Naive B cell (primary cell): Measurements from ENCODE around the gene CRY1. TPM values are rescaled to one million over a fixed set of nuclear protein-coding genes. Genes with fewer than 3 reads are reported as not detected.
A peak's percentile ranks its signal among the peaks of the same experiment; 100 is the strongest.
"Not testable (repeated sequence)": the region's sequence is repeated elsewhere in the genome, so short reads cannot be mapped to it uniquely, and the experiment has no call there.

ENCODE experiments used
- ATAC-seq, 2 donors: fragments of 150-1000 bp; cut with Tn5 transposase; 2 replicates each; pipeline ENCODE4 v1.10.0; 2021; ENCODE audit warnings: low read depth in 2 of 2, mild to moderate bottlenecking in 2 of 2, moderate library complexity in 2 of 2
- DNase-seq: peaks from one replicate; pipeline ENCODE4 v3.0.0; 2022
- H3K27ac Mint-ChIP-seq, 6 donors: one replicate each; pipeline ENCODE4 v1.8.0; 2020 to 2022; ENCODE audit warnings: mild to moderate bottlenecking in 6 of 6, mixed read lengths in 6 of 6, moderate library complexity in 5 of 6, inconsistent platforms in 2 of 6
- H3K27me3 Mint-ChIP-seq, 3 donors: one replicate each; pipeline ENCODE4 v1.8.0; 2021 to 2022; ENCODE audit warnings: mixed read lengths in 3 of 3, mild to moderate bottlenecking in 1 of 3
- H3K36me3 Mint-ChIP-seq, 2 donors: one replicate each; pipeline ENCODE4 v1.8.0; 2020 to 2022; ENCODE audit warnings: mixed read lengths in 2 of 2, inconsistent platforms in 1 of 2, mild to moderate bottlenecking in 1 of 2
- H3K4me1 Mint-ChIP-seq, 3 donors: one replicate each; pipeline ENCODE4 v1.8.0; 2020 to 2022; ENCODE audit warnings: mixed read lengths in 3 of 3, inconsistent platforms in 1 of 3, mild to moderate bottlenecking in 1 of 3, moderate library complexity in 1 of 3
- H3K4me3 Mint-ChIP-seq, 8 donors: one replicate each; pipeline ENCODE4 v1.8.0; 2020 to 2022; ENCODE audit warnings: mild to moderate bottlenecking in 8 of 8, mixed read lengths in 8 of 8, moderate library complexity in 8 of 8, inconsistent platforms in 2 of 8
- H3K9me3 Mint-ChIP-seq, 7 donors: one replicate each; pipeline ENCODE4 v1.8.0; 2020 to 2022; ENCODE audit warnings: mixed read lengths in 7 of 7, mild to moderate bottlenecking in 5 of 7, inconsistent platforms in 2 of 7, moderate library complexity in 1 of 7
- polyA plus RNA-seq, 6 donors: library from polyadenylated mRNA; unstranded; fragments of 300-500 nt; fragmentation: Illumina TruSeq; gene quantifications; one replicate each; pipeline ENCODE4 v1.2.3, GENCODE V29; 2021; ENCODE audit warnings: low read depth in 6 of 6

Gene CRY1
- polyA plus RNA-seq, 6 donors from 2014 or later: 11.5 to 18.7 (median 14.5) TPM

DNA sequence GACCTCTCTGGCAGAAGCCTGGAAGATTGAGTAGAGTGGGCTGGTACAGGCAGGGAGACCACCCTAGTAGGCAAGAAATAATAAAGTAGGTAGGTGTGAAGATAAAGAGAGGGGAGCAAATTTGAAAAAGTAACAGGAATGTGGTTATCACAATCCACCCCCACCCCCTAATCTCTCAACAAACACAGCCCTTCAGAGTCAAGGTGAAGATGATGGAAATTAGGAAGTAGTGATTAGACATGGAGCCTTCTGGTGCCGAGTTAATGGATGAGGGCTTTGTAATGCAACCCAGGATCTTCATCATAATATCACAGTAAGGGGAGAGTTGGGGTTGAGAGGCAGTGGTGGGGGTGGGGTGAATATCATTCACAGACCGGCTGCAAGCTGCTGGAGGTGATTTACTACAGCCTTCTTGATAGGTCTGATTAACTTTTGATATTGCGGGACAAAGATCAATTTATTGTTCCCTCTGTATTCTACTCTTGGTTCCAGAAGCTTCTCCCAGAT lies 29.2 kb upstream of the CRY1 start:
- Mint-ChIP-seq H3K4me1 (no peaks in the 10 kb centered on the region), H3K27ac (no peak overlapping the region), H3K9me3 (no peaks in the 10 kb centered on the region), H3K36me3 (no peaks in the 10 kb centered on the region), H3K27me3 (peaks cover 32 to 42% (median 34%) of the 10 kb centered on the region in 3 donors), H3K4me3 (no peak overlapping the region)
- DNase-seq (no peak), ATAC-seq (no peak)

GRCh38 chr12:107119091-107119490 lies 25.7 kb upstream of the CRY1 start:
- H3K36me3 Mint-ChIP-seq: no peaks in the 10 kb centered on the region
- H3K27ac Mint-ChIP-seq: peak overlapping the region in 1 of 6 donors; percentile 13
- ATAC-seq (no peak), DNase-seq (no peak)
- peaks cover 30 to 43% (median 33%) of the 10 kb centered on the region in 3 donors for H3K27me3 Mint-ChIP-seq
- no peak overlapping the region for H3K4me3 Mint-ChIP-seq
- no peaks in the 10 kb centered on the region for H3K9me3 Mint-ChIP-seq
- peaks cover 7 to 12% (median 8%) of the 10 kb centered on the region in 3 donors for H3K4me1 Mint-ChIP-seq

DNA sequence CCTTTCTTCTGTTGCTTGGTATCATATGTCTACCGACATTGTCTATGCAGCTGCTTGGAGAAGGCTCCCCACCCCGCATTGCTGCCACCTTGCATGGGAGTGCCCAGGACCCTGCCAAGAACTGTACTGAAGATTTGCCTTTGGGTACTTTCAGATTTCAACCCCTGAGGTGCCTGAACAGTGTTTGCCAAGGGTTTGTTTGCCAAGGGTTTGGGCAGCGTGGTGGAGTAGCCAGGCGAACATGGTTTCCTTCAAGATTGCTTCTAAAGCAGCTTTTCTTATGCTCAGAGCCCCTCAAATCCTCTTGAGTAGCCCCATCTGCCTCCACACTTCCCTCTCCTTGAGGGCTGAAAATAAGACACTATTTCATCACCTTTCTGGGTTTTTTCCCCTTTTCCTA lies 25.3 kb upstream of the CRY1 start:
- peaks cover 30 to 41% (median 31%) of the 10 kb centered on the region in 3 donors for H3K27me3 Mint-ChIP-seq
- H3K27ac Mint-ChIP-seq: no peak overlapping the region
- H3K4me1 Mint-ChIP-seq: peaks cover 7 to 12% (median 8%) of the 10 kb centered on the region in 3 donors
- H3K9me3 Mint-ChIP-seq: peaks cover 0 to under 1% (median 0%) of the 10 kb centered on the region in 7 donors
- DNase-seq: no peak
- H3K36me3 Mint-ChIP-seq: no peaks in the 10 kb centered on the region
- ATAC-seq: no peak
- no peak overlapping the region for H3K4me3 Mint-ChIP-seq

- peak overlapping the region in 1 of 8 donors; percentile 1 for H3K4me3 Mint-ChIP-seq
- H3K4me1 Mint-ChIP-seq: peaks cover 7 to 12% (median 8%) of the 10 kb centered on the region in 3 donors
- H3K9me3 Mint-ChIP-seq: peaks cover 0 to 2% (median 0%) of the 10 kb centered on the region in 7 donors
- DNase-seq: peak; percentile 28
- no peaks in the 10 kb centered on the region for H3K36me3 Mint-ChIP-seq
- H3K27me3 Mint-ChIP-seq: peaks cover 30 to 33% (median 31%) of the 10 kb centered on the region in 3 donors
- no peak overlapping the region for H3K27ac Mint-ChIP-seq
- ATAC-seq: peak; percentile 71 to 81
Observed at GRCh38 chr12:107115119-107115518, 21.8 kb upstream of the CRY1 start.

DNA sequence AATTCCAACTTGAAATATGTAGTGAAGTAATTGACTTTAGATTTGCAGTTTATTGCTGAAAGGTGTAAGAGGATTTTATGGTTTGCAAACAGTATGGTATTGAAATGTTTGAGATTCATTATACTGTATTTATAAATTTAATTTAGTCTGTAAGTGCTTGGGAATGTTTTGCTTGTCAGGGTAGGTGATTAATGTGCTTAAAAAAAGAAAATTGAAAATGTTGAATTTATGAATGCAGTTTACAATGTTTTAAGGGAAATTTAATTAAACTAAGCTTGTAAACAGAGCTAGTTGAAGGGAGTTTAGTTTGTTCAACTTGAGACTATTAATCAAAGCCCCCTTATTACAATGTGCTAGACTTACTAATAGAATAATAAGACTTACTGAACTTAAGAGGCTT lies 18.0 kb upstream of the CRY1 start:
- Mint-ChIP-seq H3K4me1 (peaks cover 8 to 12% (median 12%) of the 10 kb centered on the region in 3 donors), H3K27ac (no peak overlapping the region), H3K27me3 (peaks cover 39 to 43% (median 39%) of the 10 kb centered on the region in 3 donors), H3K36me3 (no peaks in the 10 kb centered on the region), H3K9me3 (peaks cover 0 to 2% (median 0%) of the 10 kb centered on the region in 7 donors), H3K4me3 (no peak overlapping the region)
- ATAC-seq (no peak), DNase-seq (no peak)

DNA sequence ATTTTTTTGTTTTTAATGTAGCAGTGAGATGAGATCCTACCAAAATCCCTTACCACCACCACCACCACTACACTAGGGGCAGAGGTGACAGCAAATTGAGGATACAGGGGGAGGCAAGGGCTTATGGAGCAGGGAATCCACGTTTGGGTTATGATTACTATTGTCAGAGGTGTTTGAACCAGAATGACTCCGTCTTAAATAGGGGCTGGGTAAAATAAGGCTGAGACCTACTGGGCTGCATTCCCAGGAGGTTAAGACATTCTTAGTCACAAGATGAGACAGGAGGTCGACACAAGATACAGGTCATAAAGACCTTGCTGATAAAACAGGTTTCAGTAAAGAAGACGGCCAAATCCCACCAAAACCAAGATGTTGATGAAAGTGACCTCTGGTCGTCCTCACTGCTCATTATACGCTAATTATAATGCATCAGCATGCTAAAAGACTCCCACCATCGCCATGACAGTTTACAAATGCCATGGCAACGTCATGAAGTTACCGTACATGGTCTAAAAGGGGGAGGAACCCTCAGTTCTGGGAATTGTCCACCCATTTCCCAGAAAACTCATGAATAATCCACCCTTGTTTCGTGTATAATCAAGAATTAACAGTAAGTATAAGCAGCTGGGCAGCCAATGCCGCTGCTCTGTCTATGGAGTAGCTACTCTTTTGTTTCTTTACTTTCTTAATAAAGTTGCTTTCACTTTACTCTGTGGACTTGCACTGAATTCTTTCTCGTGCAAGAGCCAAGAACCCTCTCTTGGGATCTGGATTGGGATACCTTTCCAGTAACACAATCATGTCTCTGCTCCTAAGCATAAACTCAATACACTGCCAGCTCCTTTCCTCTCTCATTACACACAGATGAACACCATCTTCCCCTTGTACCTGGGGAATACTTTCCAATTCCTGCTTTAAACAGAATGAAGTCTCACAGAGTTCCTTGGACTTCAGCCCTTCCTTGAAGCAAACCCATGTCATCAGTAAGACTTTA lies 16.7 kb upstream of the CRY1 start:
- peaks cover 0 to 2% (median 0%) of the 10 kb centered on the region in 7 donors for H3K9me3 Mint-ChIP-seq
- H3K36me3 Mint-ChIP-seq: no peaks in the 10 kb centered on the region
- peaks cover 2 to 9% (median 3%) of the 10 kb centered on the region in 3 donors for H3K4me1 Mint-ChIP-seq
- DNase-seq (no peak), ATAC-seq (no peak)
- H3K4me3 Mint-ChIP-seq: no peak overlapping the region
- H3K27me3 Mint-ChIP-seq: peaks cover 48 to 56% (median 50%) of the 10 kb centered on the region in 3 donors
- peak overlapping the region in 1 of 6 donors; percentile 40 for H3K27ac Mint-ChIP-seq

GRCh38 chr12:107108995-107109508 lies 15.7 kb upstream of the CRY1 start:
- Mint-ChIP-seq H3K36me3 (no peaks in the 10 kb centered on the region), H3K27ac (no peak overlapping the region), H3K4me3 (no peak overlapping the region), H3K4me1 (peaks cover 0 to 5% (median 0%) of the 10 kb centered on the region in 3 donors), H3K9me3 (peaks cover 0 to 2% (median 0%) of the 10 kb centered on the region in 7 donors), H3K27me3 (peaks cover 55 to 59% (median 57%) of the 10 kb centered on the region in 3 donors)
- ATAC-seq (no peak), DNase-seq (no peak)

DNA sequence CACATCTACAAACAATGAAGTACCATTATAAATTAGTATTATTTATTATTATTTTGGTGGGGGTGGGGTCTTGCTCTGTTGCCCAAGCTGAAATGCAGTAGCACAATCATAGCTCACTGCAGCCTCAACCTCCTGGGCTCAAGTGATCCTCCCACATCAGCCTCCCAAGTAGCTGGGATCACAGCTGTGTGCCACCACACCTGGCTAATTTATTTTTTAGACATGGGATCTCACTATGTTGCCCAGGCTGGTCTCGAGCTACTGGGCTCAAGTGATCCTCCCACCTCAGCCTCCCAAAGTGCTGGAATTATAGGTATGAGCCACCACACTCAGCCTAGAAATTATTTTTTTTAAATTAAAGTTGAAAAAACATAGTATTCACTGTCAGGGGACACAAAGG lies 15.0 kb upstream of the CRY1 start:
- H3K4me3 Mint-ChIP-seq, H3K9me3 Mint-ChIP-seq, ATAC-seq, DNase-seq, H3K4me1 Mint-ChIP-seq, H3K27ac Mint-ChIP-seq, H3K36me3 Mint-ChIP-seq: not testable (repeated sequence)
- H3K27me3 Mint-ChIP-seq: peaks cover 53 to 55% (median 54%) of the 10 kb centered on the region in 3 donors

- no peak for ATAC-seq
- peaks cover 0 to 2% (median 0%) of the 10 kb centered on the region in 7 donors for H3K9me3 Mint-ChIP-seq
- H3K4me3 Mint-ChIP-seq: no peak overlapping the region
- no peak for DNase-seq
- peaks cover 0 to 5% (median 0%) of the 10 kb centered on the region in 3 donors for H3K4me1 Mint-ChIP-seq
- no peaks in the 10 kb centered on the region for H3K36me3 Mint-ChIP-seq
- peaks cover 50 to 55% (median 51%) of the 10 kb centered on the region in 3 donors for H3K27me3 Mint-ChIP-seq
- H3K27ac Mint-ChIP-seq: no peak overlapping the region
Observed at GRCh38 chr12:107107381-107107780, 14.0 kb upstream of the CRY1 start.

GRCh38 chr12:107106241-107107025 lies 13.1 kb upstream of the CRY1 start:
- H3K4me3 Mint-ChIP-seq: no peak overlapping the region
- no peaks in the 10 kb centered on the region for H3K36me3 Mint-ChIP-seq
- peaks cover 0 to 5% (median 0%) of the 10 kb centered on the region in 3 donors for H3K4me1 Mint-ChIP-seq
- H3K27ac Mint-ChIP-seq: no peak overlapping the region
- no peak for DNase-seq
- no peak for ATAC-seq
- H3K9me3 Mint-ChIP-seq: peaks cover 0 to 2% (median 0%) of the 10 kb centered on the region in 7 donors
- peaks cover 44 to 52% (median 49%) of the 10 kb centered on the region in 3 donors for H3K27me3 Mint-ChIP-seq

- ATAC-seq (no peak), DNase-seq (no peak)
- Mint-ChIP-seq H3K4me3 (no peak overlapping the region), H3K36me3 (no peaks in the 10 kb centered on the region), H3K27me3 (peaks cover 54 to 57% (median 55%) of the 10 kb centered on the region in 3 donors), H3K4me1 (peaks cover 0 to 5% (median 0%) of the 10 kb centered on the region in 3 donors), H3K27ac (no peak overlapping the region), H3K9me3 (no peaks in the 10 kb centered on the region)
Observed at GRCh38 chr12:107105410-107105703, 12.0 kb upstream of the CRY1 start.

GRCh38 chr12:107103516-107103915 lies 10.2 kb upstream of the CRY1 start:
- no peaks in the 10 kb centered on the region for H3K4me1 Mint-ChIP-seq
- peaks cover 57 to 63% (median 61%) of the 10 kb centered on the region in 3 donors for H3K27me3 Mint-ChIP-seq
- DNase-seq (no peak), ATAC-seq (no peak)
- no peaks in the 10 kb centered on the region for H3K9me3 Mint-ChIP-seq
- no peaks in the 10 kb centered on the region for H3K36me3 Mint-ChIP-seq
- H3K4me3 Mint-ChIP-seq: no peak overlapping the region
- H3K27ac Mint-ChIP-seq: no peak overlapping the region

DNA sequence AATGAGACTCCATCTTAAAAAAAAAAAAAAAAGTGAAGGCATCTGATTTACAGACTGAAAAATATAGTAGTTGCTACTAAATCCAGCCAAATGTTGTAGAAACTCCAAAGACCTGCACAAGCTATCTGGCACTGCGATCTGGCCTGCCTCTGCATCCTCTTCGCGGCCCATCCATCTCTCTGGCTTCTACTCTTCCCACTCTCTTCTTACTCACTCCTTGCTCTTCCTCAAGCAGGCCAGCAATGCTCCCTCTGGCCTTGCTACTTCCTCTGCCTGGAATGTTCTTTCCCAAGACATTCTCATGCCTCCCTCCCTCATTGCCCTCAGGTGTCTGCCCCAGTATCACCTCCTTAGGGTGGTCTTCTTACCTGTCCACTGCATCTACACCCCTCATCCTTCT lies 9.7 kb upstream of the CRY1 start:
- peak overlapping the region in 1 of 6 donors; percentile 19 for H3K27ac Mint-ChIP-seq

More for the DNA sequence above, 9.7 kb upstream of the CRY1 start:
- H3K9me3 Mint-ChIP-seq: no peaks in the 10 kb centered on the region
- DNase-seq: no peak
- ATAC-seq: no peak
- H3K27me3 Mint-ChIP-seq: peaks cover 61 to 67% (median 63%) of the 10 kb centered on the region in 3 donors
- H3K4me1 Mint-ChIP-seq: no peaks in the 10 kb centered on the region
- H3K4me3 Mint-ChIP-seq: no peak overlapping the region
- H3K36me3 Mint-ChIP-seq: no peaks in the 10 kb centered on the region
